Endothelial cell of hepatic sinusoid (primary cell): Measurements from ENCODE around the gene HSPA1A.
"Not testable (repeated sequence)": the region's sequence is repeated elsewhere in the genome, so short reads cannot be mapped to it uniquely, and the experiment has no call there.

Experiments used
- in situ Hi-C: cut with HindIII; loops from 2 replicates; pipeline ENCODE4 v1.10.0; 2017; ENCODE audit warnings: low sequenced_read_pairs

HSPA1A gene

GRCh38 chr6:31806470-31807272 is 8.7 kb upstream of the HSPA1A start, which contains the start of gene LSM2:
Gene LSM2 (minus strand): TSS chr6:31806966. CDS start chr6:31806757, 209 bp downstream.
- in situ Hi-C loops, result loop anchor here (5.0 kb wide), 1 partner anchor 34 kb away; no protein-coding TSS in a partner anchor

- in situ Hi-C loops, result loop anchor here (5.0 kb wide), 1 partner anchor 36 kb away; no protein-coding TSS in a partner anchor
These were observed 6.7 kb upstream of the HSPA1A start for GRCh38 chr6:31808599-31808998.

GRCh38 chr6:31811645-31812044 is 3.7 kb upstream of the HSPA1A start:
- in situ Hi-C loops, result no loop called here

- in situ Hi-C loops, result no loop called here
These were observed 1.9 kb upstream of the HSPA1A start for GRCh38 chr6:31813465-31813849.

GRCh38 chr6:31814677-31815024 is 692 bp upstream of the HSPA1A start:
- in situ Hi-C loops, result no loop called here

GRCh38 chr6:31817133-31817928 is 2.0 kb downstream of the HSPA1A start:
- in situ Hi-C loops, result not testable (repeated sequence)

GRCh38 chr6:31817929-31818511 is 2.7 kb downstream of the HSPA1A start:
- in situ Hi-C loops, result not testable (repeated sequence)

- in situ Hi-C loops, result no loop called here
These were observed 4.5 kb downstream of the HSPA1A start for GRCh38 chr6:31819871-31820299.

GRCh38 chr6:31820399-31820798 is 5.1 kb downstream of the HSPA1A start:
- in situ Hi-C loops, result not testable (repeated sequence)

- in situ Hi-C loops, result no loop called here
These were observed 6.1 kb downstream of the HSPA1A start for GRCh38 chr6:31821301-31822035.

GRCh38 chr6:31822036-31822821 is 6.9 kb downstream of the HSPA1A start:
- in situ Hi-C loops, result no loop called here

- in situ Hi-C loops, result not testable (repeated sequence)
These were observed 8.4 kb downstream of the HSPA1A start for GRCh38 chr6:31823592-31824196.

- in situ Hi-C loops, result no loop called here
These were observed 10.2 kb downstream of the HSPA1A start for GRCh38 chr6:31825553-31825952.

GRCh38 chr6:31826793-31827285 is 11.5 kb downstream of the HSPA1A start:
- in situ Hi-C loops, result no loop called here

- in situ Hi-C loops, result no loop called here
These were observed 12.1 kb downstream of the HSPA1A start, which contains the start of gene HSPA1B for GRCh38 chr6:31827286-31828079. Gene HSPA1B (plus strand): TSS chr6:31827738. CDS start chr6:31827951, 213 bp downstream.

- in situ Hi-C loops, result no loop called here
These were observed 14.4 kb downstream of the HSPA1A start for GRCh38 chr6:31829633-31830283.

GRCh38 chr6:31830886-31831335 is 15.6 kb downstream of the HSPA1A start:
- in situ Hi-C loops, result no loop called here
